GM21528 (cell line): ENCODE data around the gene DNAJC24.
"Not testable (repeated sequence)": the region's sequence is repeated elsewhere in the genome, so short reads cannot be mapped to it uniquely, and the experiment has no call there.

ENCODE experiments used
- ATAC-seq: cut with Tn5 transposase; IDR thresholded peaks from one replicate; pipeline ENCODE4 v1.9.1; 2021; ENCODE audit warnings: mild to moderate bottlenecking, moderate library complexity; ENCODE audit not compliant: unreplicated experiment, low FRiP score

The DNAJC24 gene

GRCh38 chr11:31369348-31370329 lies at the start of gene DNAJC24, which contains the start of gene DCDC1:
Gene DNAJC24 (plus strand): TSS chr11:31369860. CDS start chr11:31370749, 889 bp downstream.
Gene DCDC1 (minus strand): TSS chr11:31369739. CDS start chr11:31328280, 41,459 bp downstream.
- ATAC-seq: peak; percentile 99

GRCh38 chr11:31321494-31321893 lies 48.2 kb upstream of the DNAJC24 start:
- not testable (repeated sequence) for ATAC-seq

- no peak for ATAC-seq
Measured at GRCh38 chr11:31323145-31323544, 46.5 kb upstream of the DNAJC24 start.

DNA sequence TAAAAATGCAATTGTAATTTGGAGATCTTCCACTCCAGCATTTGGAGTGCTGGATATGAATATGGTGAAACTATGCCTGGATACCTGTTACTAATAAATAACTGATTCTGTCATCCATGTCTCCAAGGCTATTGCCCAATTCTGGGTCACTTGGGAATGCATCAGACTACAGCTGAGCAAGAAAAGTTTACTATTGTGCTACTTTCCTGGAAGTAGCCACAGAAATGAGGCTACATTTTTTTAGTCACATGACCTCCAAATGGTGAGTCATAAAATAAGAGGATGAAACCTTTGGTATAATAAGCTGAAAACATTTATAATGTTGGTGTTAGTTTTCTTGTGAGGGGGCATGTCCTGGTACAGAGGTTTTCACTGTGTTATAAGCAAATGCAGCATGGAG lies 44.5 kb upstream of the DNAJC24 start:
- no peak for ATAC-seq

DNA sequence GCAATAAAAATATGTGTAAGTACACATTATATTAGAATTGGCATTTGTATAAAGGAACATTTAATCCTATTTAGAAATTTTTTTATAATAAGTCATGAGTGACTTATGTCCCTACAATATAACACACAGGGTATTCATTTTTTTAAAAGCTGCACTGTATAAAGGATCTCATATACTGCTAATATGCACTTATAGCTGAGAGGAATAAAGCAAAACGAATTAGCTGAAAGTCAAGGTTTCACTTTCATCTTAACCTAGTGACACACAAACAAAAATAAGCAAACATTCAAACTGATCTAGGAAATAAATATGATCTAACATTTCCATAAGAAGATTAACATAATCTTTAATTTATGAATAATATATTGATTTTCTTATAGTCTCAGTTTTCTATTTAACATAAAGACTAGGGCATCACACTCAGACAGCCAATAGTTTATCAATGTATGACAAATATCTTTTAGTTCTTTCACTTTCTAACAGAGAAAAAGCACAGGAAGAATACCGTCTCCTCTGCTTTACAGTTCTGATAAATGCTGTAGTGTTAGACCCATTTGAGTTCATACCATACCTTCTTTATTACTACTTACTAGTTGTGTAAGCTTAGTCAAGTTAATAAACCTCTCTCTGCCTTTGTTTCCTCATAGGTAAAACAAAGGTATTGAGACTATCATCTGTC lies 43.1 kb upstream of the DNAJC24 start:
- peak; percentile 74 for ATAC-seq

DNA sequence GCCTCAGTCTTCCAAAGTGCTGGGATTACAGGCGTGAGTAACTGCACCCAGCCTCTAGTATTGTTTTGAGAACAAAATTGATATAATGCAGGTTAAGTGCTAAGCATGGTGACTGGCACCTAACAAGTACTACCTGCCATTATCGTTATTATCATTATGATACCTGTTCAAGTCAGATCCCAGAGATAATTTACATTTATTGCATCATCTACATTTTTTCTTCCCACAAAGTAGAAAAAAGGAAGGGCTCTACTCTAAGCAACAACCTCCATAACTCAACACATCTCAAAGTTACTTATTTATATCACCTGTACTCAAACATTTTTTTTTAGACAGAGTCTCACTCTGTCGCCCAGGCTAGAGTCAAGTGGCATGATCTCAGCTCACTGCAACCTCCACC lies 42.2 kb upstream of the DNAJC24 start:
- no peak for ATAC-seq

DNA sequence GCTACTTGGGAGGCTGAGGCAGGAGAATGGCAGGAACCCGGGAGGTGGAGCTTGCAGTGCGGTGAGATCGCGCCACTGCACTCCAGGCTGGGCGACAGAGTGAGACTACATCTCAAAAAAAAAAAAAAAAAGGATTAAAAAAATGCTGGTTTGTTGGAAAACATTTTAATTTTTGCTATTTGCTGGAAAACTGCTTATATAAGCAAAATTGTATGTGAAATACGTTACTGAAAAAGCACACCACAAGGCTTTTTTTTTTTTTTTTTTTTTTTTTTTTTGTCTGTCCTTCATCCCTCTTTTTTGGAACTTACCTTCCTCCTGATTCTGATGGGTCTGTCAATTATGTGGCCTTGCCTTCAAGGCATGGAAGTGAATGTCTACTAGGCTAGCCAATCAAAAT lies 41.0 kb upstream of the DNAJC24 start:
- no peak for ATAC-seq

DNA sequence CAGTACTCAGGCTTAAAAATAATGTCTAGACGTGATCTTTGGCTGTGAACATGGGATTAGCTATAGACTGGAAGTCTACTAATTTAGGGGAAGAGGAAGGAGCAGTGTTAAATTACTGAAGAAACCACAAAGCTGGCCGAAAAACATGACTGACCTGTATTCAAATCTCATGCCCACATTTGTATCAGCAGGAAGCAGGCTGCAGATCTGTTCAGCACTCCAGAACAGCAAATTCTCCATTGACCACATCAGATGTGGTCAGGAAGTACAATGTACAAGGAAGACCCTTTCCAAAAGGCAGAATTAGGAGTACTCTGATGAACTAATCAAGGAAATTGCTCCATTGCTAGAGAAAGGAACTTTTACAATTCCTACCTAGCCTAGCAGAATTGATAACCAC lies 31.9 kb upstream of the DNAJC24 start:
- ATAC-seq: no peak

GRCh38 chr11:31340903-31341572 lies 28.6 kb upstream of the DNAJC24 start:
- no peak for ATAC-seq

- no peak for ATAC-seq
Measured at GRCh38 chr11:31351168-31351567, 18.5 kb upstream of the DNAJC24 start.

DNA sequence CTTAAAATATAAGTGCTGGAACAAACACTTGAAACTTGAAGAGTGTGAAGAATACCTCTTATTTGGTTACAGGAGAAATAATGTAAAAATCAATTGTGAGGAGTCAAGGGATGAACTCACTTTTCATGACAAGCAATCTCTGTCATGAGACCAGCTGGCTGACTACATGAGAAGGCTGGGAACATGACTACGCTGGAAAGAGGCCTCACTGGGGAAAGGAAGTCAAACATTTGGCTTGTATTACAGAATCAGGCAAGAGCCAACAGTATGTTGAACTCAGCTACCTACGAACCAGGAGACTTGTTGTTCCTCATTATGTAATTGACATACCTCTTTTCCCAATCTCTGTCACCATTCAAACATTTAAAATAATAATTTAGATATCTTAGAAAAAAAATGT lies 14.5 kb upstream of the DNAJC24 start:
- no peak for ATAC-seq

DNA sequence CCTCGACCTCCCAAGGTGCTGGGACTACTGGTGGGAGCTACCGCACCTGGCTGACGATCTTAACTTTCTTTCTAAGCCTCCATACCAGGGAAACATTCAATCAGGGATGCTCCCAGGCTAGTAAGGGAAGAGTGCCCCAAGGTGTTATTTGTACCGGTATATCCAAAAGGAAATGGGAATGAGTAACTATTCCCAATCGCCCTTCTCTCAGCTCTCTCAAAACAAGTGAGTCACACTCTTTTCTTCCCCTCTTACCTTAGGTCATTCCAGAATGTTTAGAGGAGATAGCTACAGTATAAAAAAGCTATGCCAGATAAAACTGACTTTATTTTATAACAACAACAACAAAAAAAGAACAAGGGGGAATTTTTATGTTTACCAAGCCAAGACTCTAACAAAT lies 13.8 kb upstream of the DNAJC24 start:
- no peak for ATAC-seq

- ATAC-seq: no peak
Measured at GRCh38 chr11:31361743-31362142, 7.9 kb upstream of the DNAJC24 start.

DNA sequence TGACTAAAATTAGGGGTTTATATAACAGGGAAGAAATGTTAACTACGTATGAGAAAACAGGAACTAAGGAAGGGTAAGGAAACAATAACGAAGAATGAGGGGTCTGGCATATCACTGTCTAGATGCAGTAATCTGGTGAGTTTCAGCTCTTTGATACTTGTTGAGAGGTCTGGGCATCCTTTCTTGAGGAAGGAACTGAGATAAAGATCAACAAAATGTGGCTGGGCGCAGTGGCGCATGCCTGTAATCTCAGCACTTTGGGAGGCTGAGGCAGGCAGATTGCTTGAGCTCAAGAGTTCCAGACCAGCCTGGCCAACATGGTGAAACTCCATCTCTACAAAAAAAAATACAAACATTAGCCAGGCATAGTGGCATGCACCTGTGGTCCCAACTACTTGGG lies 2.9 kb upstream of the DNAJC24 start:
- ATAC-seq: no peak

DNA sequence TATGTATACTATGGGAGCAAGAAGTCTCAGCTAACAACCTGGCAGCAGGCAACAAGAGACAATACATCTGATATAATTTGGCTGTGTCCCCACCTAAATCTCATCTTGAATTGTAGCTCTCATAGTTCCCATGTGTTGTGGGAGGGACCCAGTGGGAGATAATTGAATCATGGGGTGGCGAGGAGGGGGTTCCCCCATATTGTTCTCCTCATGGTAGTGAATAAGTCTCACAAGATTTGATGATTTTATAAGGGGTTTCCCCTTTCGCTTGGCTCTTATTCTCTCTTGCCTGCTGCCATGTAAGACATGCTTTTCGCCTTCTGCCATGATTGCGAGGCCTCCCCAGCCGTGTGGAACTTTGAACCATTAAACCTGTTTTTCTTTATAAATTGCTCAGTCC lies 6.2 kb downstream of the DNAJC24 start:
- ATAC-seq: no peak

- ATAC-seq: no peak
Measured at GRCh38 chr11:31383116-31383515, 13.5 kb downstream of the DNAJC24 start.

DNA sequence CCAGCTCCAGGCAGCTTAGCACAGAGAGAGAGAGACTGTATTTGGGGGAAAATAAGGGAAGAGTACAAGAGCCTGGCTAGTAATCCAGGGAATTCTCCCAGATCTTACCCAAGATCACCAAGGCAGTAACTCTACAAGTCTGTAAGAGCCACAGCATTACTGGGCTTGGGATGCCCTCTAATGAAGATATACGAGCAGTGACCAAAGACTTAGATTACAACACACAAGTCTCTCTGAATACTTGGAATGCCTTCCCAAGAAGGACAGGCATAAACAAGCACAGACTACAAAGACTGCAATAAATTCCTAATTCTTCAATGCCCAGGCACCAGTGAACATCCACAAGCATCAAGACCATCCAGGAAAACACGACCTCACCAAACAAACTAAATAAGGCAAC lies 17.7 kb downstream of the DNAJC24 start:
- ATAC-seq: no peak

GRCh38 chr11:31397239-31397834 lies 27.7 kb downstream of the DNAJC24 start:
- no peak for ATAC-seq

GRCh38 chr11:31404614-31405013 lies 35.0 kb downstream of the DNAJC24 start:
- no peak for ATAC-seq

DNA sequence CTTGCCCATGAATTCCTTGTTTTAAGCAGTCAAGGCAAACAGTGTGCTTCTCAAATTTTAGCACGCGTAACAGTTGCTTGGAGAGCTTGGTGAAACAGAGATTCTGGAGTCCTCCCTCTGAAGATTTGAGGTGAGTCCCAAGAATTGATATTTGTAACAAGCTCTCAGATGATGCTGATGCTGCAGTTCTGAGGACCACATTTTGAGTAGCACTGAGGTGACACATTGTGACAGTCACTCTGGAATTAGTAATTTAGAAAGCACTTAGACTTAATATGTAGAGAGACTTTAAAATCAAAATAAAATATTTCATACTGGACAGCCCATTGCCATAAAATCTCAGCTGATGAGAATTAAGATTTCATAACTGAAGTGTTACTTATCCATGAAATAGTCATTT lies 38.5 kb downstream of the DNAJC24 start:
- no peak for ATAC-seq

DNA sequence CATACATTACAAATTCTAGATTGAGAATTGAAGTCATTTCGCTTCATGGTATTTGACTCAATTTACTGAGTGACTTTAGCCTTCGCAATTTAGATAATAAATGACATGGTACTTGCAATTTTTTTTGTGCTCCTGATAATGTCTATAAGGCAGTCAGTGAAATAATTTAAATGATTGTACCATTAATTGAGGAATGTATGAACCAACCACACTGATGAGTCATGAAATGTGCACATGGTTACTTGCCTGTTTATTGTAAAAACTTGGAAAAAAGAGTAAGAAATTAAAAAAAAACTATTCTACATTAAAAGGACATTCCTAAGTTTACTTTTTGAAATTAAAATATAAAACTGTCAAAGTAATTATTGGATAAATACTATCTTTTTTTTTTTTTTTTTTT lies 43.3 kb downstream of the DNAJC24 start:
- ATAC-seq: no peak
